ENCODE measurements around the gene CRTC3.
"Not testable (repeated sequence)": the region's sequence is repeated elsewhere in the genome, so short reads cannot be mapped to it uniquely, and the experiment has no call there.

The CRTC3 gene

GRCh38 chr15:90681056-90681455 is 151.3 kb downstream of the CRTC3 start:
- DNase-seq, result no peak

DNA sequence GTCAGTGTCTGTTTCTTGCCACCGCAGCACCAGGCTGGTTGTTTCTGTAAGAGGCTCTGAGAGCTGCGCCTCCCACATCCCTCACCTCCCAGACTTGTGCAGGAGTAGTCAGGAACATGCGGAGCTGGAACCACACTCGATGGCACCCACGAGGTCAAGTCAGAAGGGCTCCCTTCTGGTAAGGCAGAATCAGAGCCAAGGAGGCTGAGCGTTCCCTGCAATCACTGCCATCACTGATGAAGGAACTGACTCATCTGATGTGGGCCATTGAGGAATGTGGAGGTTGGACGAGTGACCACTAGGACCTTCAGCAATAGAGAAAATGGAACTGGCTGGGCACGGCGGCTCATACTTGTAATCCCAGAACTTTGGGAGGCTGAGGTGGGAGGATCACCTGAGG is 151.8 kb downstream of the CRTC3 start:
- no peak for DNase-seq

DNA sequence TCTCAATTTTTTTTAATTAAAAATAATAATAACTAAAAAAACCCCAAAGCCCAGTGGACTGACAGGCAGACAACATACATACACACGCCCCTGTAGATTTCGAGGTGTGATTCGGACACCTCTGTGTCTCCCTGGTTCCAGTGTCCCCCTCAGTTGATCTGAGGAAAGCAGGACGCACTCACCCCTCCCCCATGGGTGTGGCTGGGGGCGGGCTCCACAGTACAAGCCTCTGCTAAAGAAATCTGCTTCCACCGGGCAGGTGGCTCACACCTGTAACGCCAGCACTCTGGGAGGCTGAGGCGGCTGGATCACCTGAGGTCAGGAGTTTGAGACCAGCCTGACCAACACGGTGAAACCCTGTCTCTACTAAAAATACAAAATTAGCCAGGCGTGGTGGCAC is 153.6 kb downstream of the CRTC3 start:
- DNase-seq, result no peak

GRCh38 chr15:90683876-90684275 is 154.2 kb downstream of the CRTC3 start:
- DNase-seq, result no peak

DNA sequence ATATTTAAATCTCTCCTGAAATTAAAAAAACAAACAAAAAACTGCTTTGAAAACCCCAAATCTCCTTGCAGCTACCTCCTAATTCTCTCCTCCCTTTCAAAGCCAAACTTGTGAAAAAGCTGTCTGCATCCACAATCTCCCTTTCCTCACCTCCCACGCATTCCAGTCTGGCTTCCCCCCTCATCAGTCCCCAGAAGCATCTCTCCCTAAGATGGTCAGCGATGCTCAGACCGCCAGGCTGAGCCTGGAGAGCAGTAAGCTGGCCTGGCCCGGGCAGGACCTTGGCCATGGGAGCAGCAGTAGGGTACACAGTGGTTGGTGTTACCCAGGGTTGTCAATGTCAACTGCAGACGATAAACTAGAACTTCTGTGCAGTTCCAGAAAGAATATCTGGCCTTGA is 154.6 kb downstream of the CRTC3 start:
- no peak for DNase-seq

DNA sequence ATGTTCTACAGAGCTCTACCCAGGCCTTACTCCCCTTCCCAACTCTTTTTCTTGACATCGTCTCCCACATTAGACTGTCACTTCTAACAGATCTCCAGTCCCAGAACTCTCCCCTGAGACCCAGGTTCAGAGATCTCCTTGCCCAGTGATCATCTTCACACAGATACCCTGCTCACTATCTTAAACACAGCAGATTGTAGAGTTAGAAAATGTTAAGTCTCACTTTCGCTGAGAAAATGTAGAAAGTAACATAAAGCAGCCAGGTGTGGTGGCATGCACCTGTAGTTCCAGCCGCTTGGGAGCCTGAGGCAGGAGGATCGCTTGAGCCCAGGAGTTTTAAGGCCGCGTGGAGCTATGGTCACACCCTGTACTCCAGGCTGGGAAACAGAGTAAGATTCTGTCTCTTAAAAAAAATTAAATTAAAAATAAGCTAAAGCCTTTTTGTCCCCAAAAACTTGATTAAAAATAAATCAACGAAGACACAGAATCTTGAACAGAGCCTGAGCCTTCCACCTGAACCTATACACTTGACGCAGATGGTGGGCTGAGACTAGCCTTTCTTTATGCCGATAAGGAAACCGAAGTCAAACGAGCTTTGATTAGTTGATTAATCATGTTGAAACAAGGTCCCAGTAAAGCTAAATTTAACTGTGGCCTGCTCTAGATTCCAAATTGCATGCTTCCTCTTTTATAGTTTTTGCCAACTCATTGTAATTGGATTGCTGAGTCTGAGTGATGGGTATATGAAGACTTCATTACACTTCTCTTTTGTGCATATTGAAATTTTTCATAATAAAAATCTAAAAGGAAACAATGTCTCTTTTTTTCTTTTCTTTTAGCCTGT is 156.1 kb downstream of the CRTC3 start:
- DNase-seq, result no peak

GRCh38 chr15:90686435-90687218 is 156.9 kb downstream of the CRTC3 start:
- no peak for DNase-seq

GRCh38 chr15:90689326-90689961 is 159.7 kb downstream of the CRTC3 start:
- DNase-seq, result not testable (repeated sequence)

DNA sequence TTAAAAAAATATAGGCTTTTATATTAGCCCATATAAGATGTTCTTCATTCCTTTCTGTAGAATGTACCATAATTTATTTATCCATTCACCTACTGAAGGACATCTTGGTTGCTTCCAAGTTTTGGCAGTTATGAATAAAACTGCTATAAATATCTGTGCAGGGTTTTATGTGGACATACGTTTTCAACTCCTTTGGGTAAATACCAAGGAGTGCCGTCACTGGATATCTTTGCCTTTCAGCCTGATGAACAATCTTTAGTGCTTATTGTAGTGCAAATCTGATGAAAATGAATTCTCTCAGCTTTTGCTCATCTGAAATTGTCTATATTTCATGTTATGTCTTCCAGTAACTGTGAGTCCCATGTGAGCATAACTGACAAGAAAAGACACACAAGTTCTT is 160.9 kb downstream of the CRTC3 start:
- no peak for DNase-seq

DNA sequence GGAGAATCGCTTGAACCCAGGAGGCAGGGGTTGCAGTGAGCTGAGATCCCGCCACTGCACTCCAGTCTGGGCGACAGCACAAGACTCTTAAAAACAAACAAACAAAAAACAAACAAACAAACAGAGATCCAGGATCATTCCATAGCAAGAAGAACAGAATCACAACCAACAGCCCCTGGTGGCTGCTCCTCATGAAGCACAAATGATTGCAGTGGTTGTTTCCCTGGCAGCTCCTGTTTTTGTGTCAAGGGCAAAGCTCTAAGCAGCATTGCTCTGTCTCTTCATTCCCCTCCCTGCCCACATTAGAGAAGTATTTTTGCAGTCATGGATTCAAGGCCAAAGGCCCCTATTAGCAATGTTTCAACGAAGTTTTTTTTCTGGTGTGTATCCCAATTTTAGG is 161.6 kb downstream of the CRTC3 start:
- no peak for DNase-seq

DNA sequence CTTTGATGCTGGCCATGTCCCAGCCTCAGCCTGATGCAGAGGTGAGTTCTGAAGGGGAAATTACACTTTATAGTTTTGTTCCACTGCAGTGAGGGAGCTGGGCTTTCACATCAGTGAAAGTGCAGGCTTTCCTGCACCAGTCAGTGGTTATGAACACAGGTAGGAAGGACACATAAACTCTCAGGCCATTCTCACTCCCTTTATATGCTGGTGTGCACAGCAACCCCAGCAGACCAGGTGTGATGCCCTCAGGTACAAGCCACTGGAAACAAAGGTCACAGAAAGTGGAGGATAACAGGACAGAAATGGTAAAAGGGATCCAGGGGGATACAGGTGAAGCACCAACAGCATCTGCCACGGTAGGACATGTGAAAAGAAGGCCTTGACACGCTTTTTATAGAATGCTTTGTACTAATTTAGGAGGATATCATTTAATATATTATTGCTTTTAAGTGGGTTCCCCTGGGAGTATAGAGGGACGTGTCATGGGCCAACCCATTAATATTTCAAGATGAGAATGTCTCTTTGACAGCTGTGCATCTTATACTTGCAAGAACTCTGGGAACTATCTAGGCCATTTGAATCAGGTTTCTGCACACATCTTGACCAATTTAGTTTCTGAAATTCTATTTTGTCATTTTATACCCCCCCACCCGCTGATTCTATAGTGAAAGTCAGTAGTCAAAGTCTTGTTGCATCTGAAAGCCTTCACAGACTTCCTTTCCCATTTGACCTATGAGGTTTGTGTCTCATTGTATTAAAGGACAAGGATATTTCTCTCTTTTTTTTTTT is 162.5 kb downstream of the CRTC3 start:
- no peak for DNase-seq

Data from DMS79 (cell line).